ENCODE measurements around the gene TMEM63B.

Gene TMEM63B

GRCh38 chr6:44202332-44202971, 75.1 kb downstream of the TMEM63B start:
- no peak for TF ChIP-seq CTCF (conservative IDR thresholded peaks at IDR 0.05; ENCODE audit: low read depth, low read length)
- DNase-seq (ENCODE audit: low read depth): no peak
- no peak overlapping the region for H3K4me3 ChIP-seq (ENCODE audit: low read depth, low read length)

GRCh38 chr6:44202972-44203750, 75.8 kb downstream of the TMEM63B start:
- no peak overlapping the region for H3K4me3 ChIP-seq (ENCODE audit: low read depth, low read length)
- no peak for TF ChIP-seq CTCF (conservative IDR thresholded peaks at IDR 0.05; ENCODE audit: low read depth, low read length)
- DNase-seq (ENCODE audit: low read depth): peak; percentile 43

GRCh38 chr6:44203955-44204354, 76.6 kb downstream of the TMEM63B start:
- no peak overlapping the region for H3K4me3 ChIP-seq (ENCODE audit: low read depth, low read length)
- no peak for TF ChIP-seq CTCF (conservative IDR thresholded peaks at IDR 0.05; ENCODE audit: low read depth, low read length)
- no peak for DNase-seq (ENCODE audit: low read depth)

All from choroid plexus epithelial cell (primary cell).